ENCODE data around the gene C22orf23. TPM values are rescaled to one million over a fixed set of nuclear protein-coding genes. Genes with fewer than 3 reads are reported as not detected.
A peak's percentile ranks its signal among the peaks of the same experiment; 100 is the strongest.

The C22orf23 gene
- total and polyA plus RNA-seq, 2 of the 4 experiments (the other 2 are of a cell fraction), result 0.39 to 0.54 TPM

DNA sequence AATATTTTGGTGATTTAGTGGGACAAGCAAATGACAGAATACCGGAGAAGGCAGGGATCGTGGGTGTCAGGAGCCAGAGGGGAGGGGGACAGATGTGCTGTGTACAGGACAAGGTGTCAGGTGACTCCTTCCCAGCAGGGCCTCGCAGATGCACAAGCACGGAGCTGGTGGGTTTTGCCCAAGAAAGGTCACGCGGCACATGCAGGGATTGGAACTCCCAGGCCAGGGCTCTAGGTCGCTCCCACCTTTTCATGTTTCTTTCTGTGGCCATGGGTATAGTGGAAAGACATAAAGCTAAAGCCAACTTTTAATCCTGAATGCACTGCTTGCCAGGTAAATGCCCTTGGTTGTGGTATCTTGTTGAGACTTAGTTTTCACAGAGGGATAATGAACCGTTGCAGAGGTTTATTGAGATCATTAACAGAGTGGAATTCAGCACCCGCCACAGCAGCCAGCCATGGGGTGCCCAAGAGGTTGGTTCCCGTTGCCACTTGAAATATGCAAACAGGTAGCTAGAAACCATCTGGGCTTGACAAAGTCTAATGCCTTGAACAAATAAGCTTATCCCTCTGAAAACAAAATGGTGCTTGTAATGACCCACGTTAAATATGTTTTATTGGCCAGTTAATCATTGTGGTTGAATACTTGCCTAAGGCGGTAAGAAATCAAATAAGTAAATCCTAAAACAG is 10.1 kb downstream of the C22orf23 start:
- H3K14ac ChIP-seq (replicated peaks; ENCODE audit: low read depth, low read length), result no peak overlapping the region
- CTCF ChIA-PET, result no interaction called here
- intact Hi-C loops (cut with micrococcal nuclease), result no loop called here

More for the DNA sequence above, 10.1 kb downstream of the C22orf23 start:
- 0 out of 2 replicates have a peak, but pooled peaks cover 7% of the 10 kb centered on the region for H3K9me1 ChIP-seq (ENCODE audit: insufficient read depth, low read length)
- H3K79me1 ChIP-seq (ENCODE audit: low read depth in 1 of 2, low read length in 2 of 2), result peaks cover 0 to 6% of the 10 kb centered on the region in 2 experiments; a peak in 1 of 4 replicates
- no peak overlapping the region for H3K56ac ChIP-seq (ENCODE audit: extremely low read depth, insufficient read depth, low read length)
- no peak overlapping the region for H4K8ac ChIP-seq (ENCODE audit: low read depth in 2 of 2, low read length in 2 of 2)
- no peak for TF ChIP-seq FOS (IDR thresholded peaks at IDR 0.05; ENCODE audit: low read depth, low read length)
- TF ChIP-seq SMC3 (IDR thresholded peaks at IDR 0.05; ENCODE audit: low read depth, low read length), result no peak
- no peak for TF ChIP-seq RFX5 (IDR thresholded peaks at IDR 0.05; ENCODE audit: low read depth, low read length)
- no peak for TF ChIP-seq MAFK (IDR thresholded peaks at IDR 0.05; ENCODE audit: low read depth, low read length)
- TF ChIP-seq CHD1 (IDR thresholded peaks at IDR 0.05; ENCODE audit: low read depth, low read length), result no peak
- TF ChIP-seq, protein P1, sequence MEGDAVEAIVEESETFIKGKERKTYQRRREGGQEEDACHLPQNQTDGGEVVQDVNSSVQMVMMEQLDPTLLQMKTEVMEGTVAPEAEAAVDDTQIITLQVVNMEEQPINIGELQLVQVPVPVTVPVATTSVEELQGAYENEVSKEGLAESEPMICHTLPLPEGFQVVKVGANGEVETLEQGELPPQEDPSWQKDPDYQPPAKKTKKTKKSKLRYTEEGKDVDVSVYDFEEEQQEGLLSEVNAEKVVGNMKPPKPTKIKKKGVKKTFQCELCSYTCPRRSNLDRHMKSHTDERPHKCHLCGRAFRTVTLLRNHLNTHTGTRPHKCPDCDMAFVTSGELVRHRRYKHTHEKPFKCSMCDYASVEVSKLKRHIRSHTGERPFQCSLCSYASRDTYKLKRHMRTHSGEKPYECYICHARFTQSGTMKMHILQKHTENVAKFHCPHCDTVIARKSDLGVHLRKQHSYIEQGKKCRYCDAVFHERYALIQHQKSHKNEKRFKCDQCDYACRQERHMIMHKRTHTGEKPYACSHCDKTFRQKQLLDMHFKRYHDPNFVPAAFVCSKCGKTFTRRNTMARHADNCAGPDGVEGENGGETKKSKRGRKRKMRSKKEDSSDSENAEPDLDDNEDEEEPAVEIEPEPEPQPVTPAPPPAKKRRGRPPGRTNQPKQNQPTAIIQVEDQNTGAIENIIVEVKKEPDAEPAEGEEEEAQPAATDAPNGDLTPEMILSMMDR (conservative IDR thresholded peaks at IDR 0.05; ENCODE audit: low read depth, low read length), result no peak
- no peak for TF ChIP-seq BHLHE40 (IDR thresholded peaks at IDR 0.05; ENCODE audit: low read depth, low read length)
- TF ChIP-seq RAD21 (IDR thresholded peaks at IDR 0.05; ENCODE audit: low read length), result no peak
- no peak for TF ChIP-seq NFE2L2 (IDR thresholded peaks at IDR 0.05; ENCODE audit: low read depth, low read length)
- TF ChIP-seq MXI1 (IDR thresholded peaks at IDR 0.05; ENCODE audit: borderline replicate concordance, low read depth, low read length), result no peak
- TF ChIP-seq RCOR1 (IDR thresholded peaks at IDR 0.05; ENCODE audit: insufficient replicate concordance, low read length), result no peak
- no peak for TF ChIP-seq MAZ (IDR thresholded peaks at IDR 0.05; ENCODE audit: borderline replicate concordance, low read depth, low read length)
- TF ChIP-seq CEBPB (IDR thresholded peaks at IDR 0.05; ENCODE audit: low read depth, low read length), result no peak
- TF ChIP-seq, protein P2, sequence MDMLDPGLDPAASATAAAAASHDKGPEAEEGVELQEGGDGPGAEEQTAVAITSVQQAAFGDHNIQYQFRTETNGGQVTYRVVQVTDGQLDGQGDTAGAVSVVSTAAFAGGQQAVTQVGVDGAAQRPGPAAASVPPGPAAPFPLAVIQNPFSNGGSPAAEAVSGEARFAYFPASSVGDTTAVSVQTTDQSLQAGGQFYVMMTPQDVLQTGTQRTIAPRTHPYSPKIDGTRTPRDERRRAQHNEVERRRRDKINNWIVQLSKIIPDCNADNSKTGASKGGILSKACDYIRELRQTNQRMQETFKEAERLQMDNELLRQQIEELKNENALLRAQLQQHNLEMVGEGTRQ (IDR thresholded peaks at IDR 0.05; ENCODE audit: low read depth, low read length), result no peak
- TF ChIP-seq, protein P3, sequence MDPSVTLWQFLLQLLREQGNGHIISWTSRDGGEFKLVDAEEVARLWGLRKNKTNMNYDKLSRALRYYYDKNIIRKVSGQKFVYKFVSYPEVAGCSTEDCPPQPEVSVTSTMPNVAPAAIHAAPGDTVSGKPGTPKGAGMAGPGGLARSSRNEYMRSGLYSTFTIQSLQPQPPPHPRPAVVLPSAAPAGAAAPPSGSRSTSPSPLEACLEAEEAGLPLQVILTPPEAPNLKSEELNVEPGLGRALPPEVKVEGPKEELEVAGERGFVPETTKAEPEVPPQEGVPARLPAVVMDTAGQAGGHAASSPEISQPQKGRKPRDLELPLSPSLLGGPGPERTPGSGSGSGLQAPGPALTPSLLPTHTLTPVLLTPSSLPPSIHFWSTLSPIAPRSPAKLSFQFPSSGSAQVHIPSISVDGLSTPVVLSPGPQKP (IDR thresholded peaks at IDR 0.05; ENCODE audit: borderline replicate concordance, low read depth, low read length), result no peak
- TF ChIP-seq POLR2A (IDR thresholded peaks at IDR 0.05; ENCODE audit: low read depth, low read length), result no peak
- H3K4ac ChIP-seq (ENCODE audit: low read depth, low read length), result no peak overlapping the region
- H3K36me3 ChIP-seq (ENCODE audit: control insufficient read depth, insufficient read depth, low read length), result peaks cover 33% of the 10 kb centered on the region
- H2BK20ac ChIP-seq (ENCODE audit: low read depth, low read length), result no peak overlapping the region
- H2AK9ac ChIP-seq (replicated peaks; ENCODE audit: low read depth, low read length, poor library complexity), result peak overlapping the region; percentile 65
- no peaks in the 10 kb centered on the region for H4K20me1 ChIP-seq (ENCODE audit: insufficient read depth, low read length)
- POLR2A ChIA-PET (ENCODE audit: unreplicated experiment), result no interaction called here
- no peak overlapping the region for H4K91ac ChIP-seq (ENCODE audit: insufficient read depth, low read depth, low read length)
- H4K5ac ChIP-seq (ENCODE audit: low read depth, low read length), result no peak overlapping the region
- no peaks in the 10 kb centered on the region for H3K4me1 ChIP-seq (ENCODE audit: control insufficient read depth, insufficient read depth, low read length)
- no peaks in the 10 kb centered on the region for H3K27me3 ChIP-seq (ENCODE audit: control insufficient read depth, insufficient read depth, low read length)
- no peak overlapping the region for H2AK5ac ChIP-seq (ENCODE audit: low read depth, low read length)
- H3K18ac ChIP-seq (ENCODE audit: low read depth, low read length), result no peak overlapping the region
- H2BK120ac ChIP-seq (ENCODE audit: low read depth, low read length), result no peak overlapping the region
- H2BK15ac ChIP-seq (ENCODE audit: low read depth, low read length), result no peak overlapping the region
- ATAC-seq (ENCODE audit: low read depth) (no peak), DNase-seq (no peak)
- BruUV-seq (replicated peaks), result TSS peak; percentile 31
- H3K27ac ChIP-seq (ENCODE audit: insufficient read depth, low read length), result no peak overlapping the region
- no peak overlapping the region for H3K9ac ChIP-seq (ENCODE audit: low read depth, low read length)
- no peak overlapping the region for H3K23ac ChIP-seq (ENCODE audit: low read depth, low read length)
- no peak overlapping the region for H3K4me2 ChIP-seq (ENCODE audit: low read depth, low read length)
- no peak overlapping the region for H2BK5ac ChIP-seq (ENCODE audit: low read depth, low read length, poor library complexity, severe bottlenecking)
- in situ Hi-C loops (cut with MboI; ENCODE audit: low sequenced_read_pairs) (no loop called here), dilution Hi-C loops (cut with HindIII; ENCODE audit: low sequenced_read_pairs, unreplicated experiment) (no loop called here)
- WGBS, 2 experiments (ENCODE audit: extremely low coverage in 2 of 2, insufficient read length in 1 of 2), result 85% methylated on average over 5 of the region's 12 CpGs; no CpG with 5 or more reads in 1 of the 2 experiments
- H3K4me3 ChIP-seq (ENCODE audit: insufficient read depth, low read depth, low read length), result no peak overlapping the region
- no peaks in the 10 kb centered on the region for H3K9me3 ChIP-seq (ENCODE audit: control insufficient read depth, insufficient read depth, low read length)
- H2AFZ ChIP-seq (replicated peaks; ENCODE audit: low read length, poor library complexity), result no peak overlapping the region
